ENCODE data around the gene BTBD8.

Gene BTBD8

GRCh38 chr1:92203105-92203504 is 123.0 kb downstream of the BTBD8 start:
- TF ChIP-seq CTCF (IDR thresholded peaks at IDR 0.05; ENCODE audit: control insufficient read depth, extremely low read depth, insufficient read depth): no peak
- DNase-seq (ENCODE audit: low read depth): no peak

GRCh38 chr1:92210701-92211100 is 130.6 kb downstream of the BTBD8 start:
- no peak for TF ChIP-seq CTCF (IDR thresholded peaks at IDR 0.05; ENCODE audit: control insufficient read depth, extremely low read depth, insufficient read depth)
- DNase-seq (ENCODE audit: low read depth): no peak
- no peak overlapping the region for H3K4me3 ChIP-seq (ENCODE audit: low read depth, low read length)

More at GRCh38 chr1:92203105-92203504, 123.0 kb downstream of the BTBD8 start:
- H3K4me3 ChIP-seq (ENCODE audit: low read depth, low read length): no peak overlapping the region

- no peak for TF ChIP-seq CTCF (IDR thresholded peaks at IDR 0.05; ENCODE audit: control insufficient read depth, extremely low read depth, insufficient read depth)
- H3K4me3 ChIP-seq (ENCODE audit: low read depth, low read length): no peak overlapping the region
- no peak for DNase-seq (ENCODE audit: low read depth)
Measured at GRCh38 chr1:92211166-92211565, 131.0 kb downstream of the BTBD8 start.

GRCh38 chr1:92217721-92218120 is 137.6 kb downstream of the BTBD8 start, which contains the start of gene C1orf146:
C1orf146 (plus strand) TSS chr1:92217915; CDS start chr1:92231421, 13,506 bp downstream.
- TF ChIP-seq CTCF (IDR thresholded peaks at IDR 0.05; ENCODE audit: control insufficient read depth, extremely low read depth, insufficient read depth): no peak
- H3K4me3 ChIP-seq (ENCODE audit: low read depth, low read length): no peak within 1 kb of the TSS
- no peak for DNase-seq (ENCODE audit: low read depth)

- TF ChIP-seq CTCF (IDR thresholded peaks at IDR 0.05; ENCODE audit: control insufficient read depth, extremely low read depth, insufficient read depth): no peak
- no peak for DNase-seq (ENCODE audit: low read depth)
- no peak overlapping the region for H3K4me3 ChIP-seq (ENCODE audit: low read depth, low read length)
Measured at GRCh38 chr1:92218559-92218958, 138.4 kb downstream of the BTBD8 start.

- no peak overlapping the region for H3K4me3 ChIP-seq (ENCODE audit: low read depth, low read length)
- no peak for DNase-seq (ENCODE audit: low read depth)
- TF ChIP-seq CTCF (IDR thresholded peaks at IDR 0.05; ENCODE audit: control insufficient read depth, extremely low read depth, insufficient read depth): no peak
Measured at GRCh38 chr1:92219028-92219427, 138.9 kb downstream of the BTBD8 start.

- no peak for DNase-seq (ENCODE audit: low read depth)
- H3K4me3 ChIP-seq (ENCODE audit: low read depth, low read length): no peak overlapping the region
- TF ChIP-seq CTCF (IDR thresholded peaks at IDR 0.05; ENCODE audit: control insufficient read depth, extremely low read depth, insufficient read depth): no peak
Measured at GRCh38 chr1:92228401-92228800, 148.3 kb downstream of the BTBD8 start.

Measured in LNCaP clone FGC (cell line).